ENCODE data around the gene IL2RA.
"Not testable (repeated sequence)": the region's sequence is repeated elsewhere in the genome, so short reads cannot be mapped to it uniquely, and the experiment has no call there.

The IL2RA gene

GRCh38 chr10:5961405-5962100, 100.6 kb downstream of the IL2RA start:
- Histone ChIP-seq H3K9ac (ENCODE audit: low read length) (no peak overlapping the region), H3K27me3 (ENCODE audit: control insufficient read depth, insufficient read depth, low read length) (no peaks in the 10 kb centered on the region), H3K27ac (ENCODE audit: low read depth, low read length) (no peak overlapping the region), H3K4me3 (ENCODE audit: low read length) (no peak overlapping the region), H3K4me1 (ENCODE audit: control insufficient read depth, insufficient read depth, low read length) (no peaks in the 10 kb centered on the region), H3K36me3 (ENCODE audit: control insufficient read depth, insufficient read depth, low read length) (peaks cover 5% of the 10 kb centered on the region)

- H3K9ac ChIP-seq (ENCODE audit: low read length); H3K36me3 ChIP-seq (ENCODE audit: control insufficient read depth, insufficient read depth, low read length); H3K4me1 ChIP-seq (ENCODE audit: control insufficient read depth, insufficient read depth, low read length); H3K27ac ChIP-seq (ENCODE audit: low read depth, low read length); H3K27me3 ChIP-seq (ENCODE audit: control insufficient read depth, insufficient read depth, low read length); H3K4me3 ChIP-seq (ENCODE audit: low read length): not testable (repeated sequence)
These were observed 101.2 kb downstream of the IL2RA start for GRCh38 chr10:5960973-5961275.

Measured in rectal smooth muscle tissue (tissue), 1 donor.